GM20000 (cell line): ENCODE results near the gene SAE1.

ENCODE experiments used
- DNase-seq: peaks from one replicate; pipeline ENCODE4 v3.0.0; 2012; ENCODE audit warnings: low spot score
- CTCF ChIP-seq: IDR thresholded peaks from 2 replicates; pipeline ENCODE4 v1.5.1; 2012; ENCODE audit warnings: mild to moderate bottlenecking, control low read depth; ENCODE audit errors: extremely low read depth, missing control alignments

The SAE1 gene

GRCh38 chr19:47231215-47232054 is 100.8 kb downstream of the SAE1 start:
- TF ChIP-seq CTCF, result no peak
- DNase-seq, result peak; percentile 93

- TF ChIP-seq CTCF, result no peak
- DNase-seq, result no peak
These were observed 102.0 kb downstream of the SAE1 start for GRCh38 chr19:47232422-47233211.

- TF ChIP-seq CTCF, result no peak
These were observed 105.5 kb downstream of the SAE1 start for GRCh38 chr19:47236072-47236675.

GRCh38 chr19:47239152-47239551 is 108.5 kb downstream of the SAE1 start:
- no peak for TF ChIP-seq CTCF
- DNase-seq, result no peak

More at GRCh38 chr19:47236072-47236675, 105.5 kb downstream of the SAE1 start:
- DNase-seq, result no peak

- TF ChIP-seq CTCF, result no peak
- peak; percentile 46 for DNase-seq
These were observed 109.1 kb downstream of the SAE1 start for GRCh38 chr19:47239610-47240296.

GRCh38 chr19:47240556-47240955 is 109.9 kb downstream of the SAE1 start:
- TF ChIP-seq CTCF, result no peak
- DNase-seq, result no peak
